ENCODE measurements around the gene TSPAN17. TPM values are rescaled to one million over a fixed set of nuclear protein-coding genes. Genes with fewer than 3 reads are reported as not detected.

TSPAN17 gene
- total and polyA plus RNA-seq, 9 of the 15 experiments (the other 6 are each of a cell fraction or from before 2014, with no cell fraction given): 0.73 to 58.3 (median 34.5) TPM

GRCh38 chr5:176658007-176658599 lies 10.8 kb downstream of the TSPAN17 start (continued):
- no peak for TF ChIP-seq SMAD3 (CRISPR knock-in tag; conservative IDR thresholded peaks at IDR 0.05)
- TF ChIP-seq TFAM (CRISPR knock-in tag; conservative IDR thresholded peaks at IDR 0.05): no peak
- TF ChIP-seq REST (IDR thresholded peaks at IDR 0.05; ENCODE audit: borderline replicate concordance): peak; percentile 37; the same call in 1 of the 2 replicates
- TF ChIP-seq REST (CRISPR knock-in tag; IDR thresholded peaks at IDR 0.05; ENCODE audit: low read depth): no peak
- TF ChIP-seq CREM (IDR thresholded peaks at IDR 0.05; ENCODE audit: low read depth): peak; percentile 27; the same call in 1 of the 2 replicates
- TF ChIP-seq STAG1 (CRISPR knock-in tag; IDR thresholded peaks at IDR 0.05; ENCODE audit: borderline replicate concordance): peak; percentile 91
- TF ChIP-seq CHAMP1 (IDR thresholded peaks at IDR 0.05): no peak
- no peak for TF ChIP-seq ZNF707 (CRISPR knock-in tag; conservative IDR thresholded peaks at IDR 0.05)
- no peak for TF ChIP-seq STAT5B (CRISPR knock-in tag; IDR thresholded peaks at IDR 0.05)
- TF ChIP-seq RAD21 (CRISPR knock-in tag; conservative IDR thresholded peaks at IDR 0.05 in 1 of 2, IDR thresholded peaks at IDR 0.05 in 1 of 2): peak; percentile 57 to 79
- TF ChIP-seq SPI1 (IDR thresholded peaks at IDR 0.05; ENCODE audit: borderline replicate concordance, low read depth, low read length): peak; percentile 4; the same call in 1 of the 2 replicates
- TF ChIP-seq ZBTB33 (CRISPR knock-in tag; IDR thresholded peaks at IDR 0.05): peak; percentile 92
- 0 out of 2 replicates have a peak, but pooled peaks have one; percentile 32 for TF ChIP-seq DEAF1 (CRISPR knock-in tag; IDR thresholded peaks at IDR 0.05)
